ENCODE measurements around the gene CELA1.
A peak's percentile ranks its signal among the peaks of the same experiment; 100 is the strongest.

CELA1 gene

GRCh38 chr12:51374361-51374760 is 27.9 kb upstream of the CELA1 start:
- DNase-seq: no peak

DNA sequence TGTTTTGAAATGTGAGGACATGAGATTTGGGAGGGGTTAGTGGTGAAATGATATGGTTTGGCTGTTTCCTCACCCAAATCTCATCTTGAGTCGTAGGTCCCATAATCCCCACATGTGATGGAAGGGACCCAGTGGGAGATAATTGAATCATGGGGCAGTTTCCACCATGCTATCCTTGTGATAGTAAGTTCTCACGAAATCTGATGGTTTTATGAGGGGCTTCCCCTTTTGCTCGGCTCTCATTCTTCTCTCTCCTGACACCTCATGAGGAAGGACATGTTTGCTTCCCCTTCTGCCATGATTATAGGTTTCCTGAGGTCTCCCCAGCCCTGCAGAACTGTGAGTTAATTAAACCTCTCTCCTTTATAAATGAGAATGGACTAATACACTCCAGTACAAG is 26.7 kb upstream of the CELA1 start:
- no peak for DNase-seq

DNA sequence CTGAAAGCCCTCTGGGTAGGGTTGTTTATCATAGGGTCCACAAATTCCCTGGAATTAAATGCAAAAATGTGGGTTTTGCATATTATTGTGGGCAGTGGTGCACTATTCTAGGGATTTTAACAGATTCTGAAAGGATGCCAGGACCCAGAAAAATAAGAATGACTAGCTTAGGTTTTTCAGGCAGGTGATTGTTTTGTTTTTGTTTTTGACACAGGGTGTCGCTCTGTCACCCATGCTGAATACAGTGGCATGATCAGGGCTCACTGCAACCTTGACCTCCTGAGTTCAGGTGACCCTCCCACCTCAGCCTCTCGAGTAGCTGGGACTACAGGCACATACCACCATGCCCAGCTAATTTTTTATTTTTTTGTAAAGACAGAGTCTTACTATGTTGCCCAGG is 25.5 kb upstream of the CELA1 start:
- DNase-seq: no peak

- no peak for DNase-seq
Measured at GRCh38 chr12:51371295-51371953, 24.9 kb upstream of the CELA1 start.

GRCh38 chr12:51370667-51371066 is 24.2 kb upstream of the CELA1 start:
- no peak for DNase-seq

DNA sequence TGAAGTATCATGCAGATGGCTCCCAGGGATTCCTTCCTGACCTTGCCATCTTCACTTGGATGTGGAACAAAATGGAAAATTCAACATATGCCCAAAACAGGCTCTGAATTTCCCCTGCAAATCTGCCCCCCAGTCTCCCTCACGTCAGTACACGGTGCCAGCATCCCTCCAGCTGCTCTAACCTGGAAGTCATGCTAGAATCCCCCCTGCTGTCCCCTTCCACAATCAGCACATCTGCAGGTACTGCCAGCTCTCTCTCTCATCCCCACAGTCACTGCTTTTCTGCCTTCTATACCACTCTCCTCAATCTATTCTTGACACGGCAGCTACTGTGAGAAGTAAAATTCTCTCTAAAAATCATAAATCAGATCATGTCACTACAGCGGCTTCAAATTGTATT is 23.1 kb upstream of the CELA1 start:
- DNase-seq: no peak

- DNase-seq: peak; percentile 86
Measured at GRCh38 chr12:51368640-51369517, 22.4 kb upstream of the CELA1 start.

GRCh38 chr12:51365276-51365675 is 18.8 kb upstream of the CELA1 start:
- DNase-seq: no peak

GRCh38 chr12:51364001-51364400 is 17.5 kb upstream of the CELA1 start:
- no peak for DNase-seq

DNA sequence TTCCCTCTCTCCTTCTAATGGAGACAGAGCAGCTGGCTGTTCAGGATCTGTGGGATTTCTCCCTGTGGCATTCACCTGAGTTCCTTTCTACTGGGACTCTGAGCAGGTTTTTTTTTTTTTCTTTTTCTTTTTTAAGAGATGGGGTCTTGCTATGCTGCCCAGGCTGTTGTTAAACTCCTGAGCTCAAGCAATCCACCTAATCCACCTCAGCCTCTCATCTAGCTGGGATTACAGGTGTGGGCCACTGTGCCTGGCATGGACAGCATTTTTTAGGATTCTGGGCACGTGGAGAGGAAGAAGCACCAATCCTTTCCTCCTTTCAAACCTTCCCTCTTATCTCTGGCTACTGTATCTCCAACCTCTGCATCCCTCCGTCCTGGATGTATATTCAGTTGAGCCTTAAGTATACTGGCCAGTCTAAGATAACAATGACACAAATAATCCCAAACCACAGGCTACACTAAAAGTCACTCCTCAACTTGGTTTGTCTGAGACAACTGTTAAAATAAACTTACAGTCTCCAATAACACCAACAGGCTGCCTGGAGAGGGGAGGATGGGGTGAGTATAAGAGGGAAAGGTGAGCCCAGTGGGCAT is 16.4 kb upstream of the CELA1 start:
- DNase-seq: no peak

DNA sequence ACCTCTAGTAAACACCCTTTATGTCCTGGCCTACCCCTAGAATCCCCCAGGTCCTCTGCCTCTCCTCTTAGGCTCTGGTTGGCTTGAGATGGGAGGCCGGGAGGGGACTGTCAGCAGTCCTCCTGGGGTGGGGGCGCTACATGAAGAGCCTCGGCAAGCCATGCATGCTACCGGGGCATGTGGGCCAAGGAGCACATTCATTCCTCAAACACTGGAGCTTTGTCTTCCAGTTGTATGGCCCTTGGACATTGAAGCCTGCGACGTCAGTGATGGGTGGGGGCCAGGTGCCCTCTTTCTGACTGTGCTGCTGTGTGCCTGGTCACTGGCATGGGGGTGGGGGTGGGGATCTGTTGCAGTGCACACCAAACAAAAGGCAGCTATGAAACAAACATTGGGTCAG is 15.8 kb upstream of the CELA1 start:
- DNase-seq: no peak

DNA sequence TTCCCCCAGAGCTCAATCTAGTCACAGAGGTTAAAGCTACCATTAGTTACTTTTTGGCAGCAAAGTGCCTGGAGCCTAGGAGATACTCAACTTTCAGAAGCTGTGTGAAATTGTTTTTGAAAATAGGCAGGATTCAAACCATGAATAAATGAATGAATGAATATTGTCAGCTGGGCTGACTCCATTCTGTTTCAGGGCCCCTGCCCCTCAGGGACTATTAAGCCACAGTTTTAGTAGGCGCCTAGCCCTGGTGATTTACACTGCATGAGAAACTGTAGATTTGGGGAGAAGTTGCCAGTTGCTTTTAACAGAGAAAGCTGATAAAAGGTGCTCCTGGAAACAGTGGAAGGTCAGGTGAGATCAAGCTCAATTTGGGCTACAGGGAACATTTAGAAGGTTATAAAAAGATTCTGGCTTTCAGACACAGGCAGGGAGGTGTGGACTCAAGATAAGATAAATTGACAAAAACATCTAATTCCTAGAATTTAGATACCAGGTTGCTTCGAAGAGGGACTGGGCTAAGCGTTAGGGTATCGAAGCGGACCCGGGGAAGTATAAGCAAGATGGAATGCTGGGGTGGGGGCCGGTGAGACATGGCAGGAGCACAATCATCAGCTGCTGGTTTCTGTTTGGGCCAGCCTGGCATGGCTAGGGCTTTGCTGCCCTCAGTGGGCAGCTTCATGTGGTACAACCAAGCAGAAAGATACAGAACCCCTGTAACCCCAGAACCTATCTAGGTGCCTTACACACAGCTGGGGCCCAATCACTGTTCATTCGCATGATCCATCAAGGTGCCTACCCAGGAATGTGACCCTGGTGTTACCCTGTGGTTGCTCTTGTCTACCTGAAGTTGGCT is 14.9 kb upstream of the CELA1 start:
- DNase-seq: no peak

DNA sequence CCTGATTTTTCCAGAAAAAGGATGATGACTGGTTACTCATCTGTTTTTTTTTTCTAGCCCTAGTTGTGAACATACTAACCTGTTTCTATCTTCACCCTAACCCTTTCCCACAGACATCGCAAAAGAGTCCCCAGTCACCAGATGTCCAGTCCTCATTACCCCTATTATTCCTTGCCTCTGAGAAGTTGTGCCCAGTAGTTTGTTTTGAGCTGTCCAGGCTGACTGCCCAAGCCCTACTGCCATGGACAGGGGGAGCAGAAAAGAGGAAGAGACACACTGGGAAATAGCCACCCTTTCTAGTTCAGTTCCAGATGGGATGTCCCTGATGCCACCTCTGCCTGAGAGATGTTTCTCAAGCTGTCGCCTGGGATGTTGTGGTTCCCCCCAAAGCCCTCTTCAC is 13.8 kb upstream of the CELA1 start:
- DNase-seq: no peak

DNA sequence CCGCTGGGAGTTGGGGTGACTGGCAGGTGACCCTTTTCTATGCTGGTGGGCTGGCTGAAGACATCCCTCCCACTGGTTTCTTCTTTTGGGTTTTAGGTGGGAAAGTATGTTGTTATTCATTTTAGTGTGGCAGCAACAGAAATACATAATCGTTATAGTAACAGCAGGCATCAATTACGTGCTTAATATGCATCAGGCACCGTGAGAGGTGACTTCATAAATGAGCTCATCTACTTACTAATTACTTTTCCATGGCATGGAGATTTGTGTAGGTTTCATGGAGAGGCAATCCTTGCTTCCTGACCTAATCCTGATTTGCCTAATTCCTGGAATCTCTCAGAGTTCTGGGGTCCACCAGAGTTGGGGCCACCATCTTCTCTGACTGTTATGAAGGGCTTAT is 13.4 kb upstream of the CELA1 start:
- DNase-seq: no peak

DNA sequence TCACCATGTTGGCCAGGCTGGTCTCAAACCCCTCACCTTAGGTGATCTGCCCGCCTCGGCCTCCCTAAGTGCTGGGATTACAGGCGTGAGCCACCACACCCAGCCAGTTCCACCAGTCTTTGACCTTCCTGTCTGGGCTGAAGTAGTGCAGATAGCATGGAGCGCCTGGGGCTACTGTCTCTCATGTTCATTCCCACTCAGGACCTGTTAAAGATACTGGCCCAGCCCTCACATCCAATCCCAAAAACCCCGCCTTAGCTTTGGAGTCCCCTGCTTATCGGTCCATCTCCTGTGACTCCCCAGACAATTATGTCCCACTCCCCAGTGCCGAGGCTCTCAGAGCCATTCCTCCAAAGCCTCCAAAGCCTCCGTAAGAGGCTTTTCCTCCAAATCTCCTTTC is 12.0 kb upstream of the CELA1 start:
- DNase-seq: no peak

DNA sequence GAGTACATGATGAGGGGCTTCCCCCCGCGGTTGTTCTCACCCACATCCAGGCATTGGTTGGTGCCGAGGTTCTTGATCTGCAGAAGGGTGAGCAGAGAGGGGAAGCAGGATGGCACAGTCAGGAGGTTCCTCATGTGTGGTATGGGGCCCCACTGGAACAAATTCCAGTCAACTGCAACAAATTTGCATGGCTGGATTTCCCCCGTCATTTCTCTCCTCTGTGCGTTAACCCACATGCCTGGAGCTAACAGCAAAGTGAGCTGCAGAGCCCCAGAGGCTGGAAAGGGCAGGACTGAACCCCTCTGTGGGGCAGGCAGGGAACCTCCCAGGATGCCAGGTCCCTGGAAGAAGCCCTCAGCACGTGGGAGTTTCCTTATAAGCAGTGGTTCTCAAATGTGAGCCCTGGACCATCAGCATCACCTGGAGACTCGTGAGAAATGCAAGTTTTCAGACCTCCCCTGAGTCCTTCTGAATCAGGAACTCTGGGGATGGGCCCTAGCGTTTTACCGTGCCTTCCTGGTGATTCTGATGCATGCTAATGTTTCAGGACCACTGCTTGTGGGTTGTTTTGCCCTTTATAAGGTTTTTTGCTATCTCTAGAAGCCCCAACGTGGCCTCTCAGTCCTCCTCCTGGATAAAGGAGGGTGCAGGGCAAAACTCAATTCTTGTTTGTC is 11.0 kb upstream of the CELA1 start:
- peak; percentile 32 for DNase-seq

DNA sequence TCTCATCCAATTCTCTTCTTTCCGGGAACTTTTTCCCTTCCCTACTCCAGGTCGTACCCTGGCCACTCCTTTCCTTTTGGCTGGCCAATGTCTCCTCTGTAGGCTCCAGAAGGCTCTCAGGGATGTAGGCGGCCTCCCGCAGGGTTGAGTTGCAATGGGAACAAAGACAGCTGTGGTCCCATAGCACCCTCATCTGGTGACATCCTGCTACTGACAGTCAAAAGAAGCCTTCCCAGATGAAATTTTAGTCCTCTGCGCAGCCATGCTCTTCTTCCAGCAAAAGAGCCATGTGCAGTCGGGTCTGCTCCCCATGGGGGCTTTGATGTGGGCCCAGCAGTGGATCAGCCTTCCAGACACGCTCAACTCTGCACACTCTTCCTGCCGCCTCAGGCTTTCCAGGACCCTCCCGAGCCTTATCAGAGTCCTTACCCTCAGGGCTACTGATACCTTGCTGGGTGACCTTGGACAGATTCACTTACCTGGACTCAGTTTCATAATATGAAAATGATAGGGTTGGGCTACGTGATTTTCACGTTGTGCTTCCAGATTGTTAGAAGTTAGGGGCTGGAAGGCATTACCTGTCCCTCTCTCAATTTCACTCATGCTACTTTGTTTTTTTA is 5.5 kb upstream of the CELA1 start:
- DNase-seq: peak; percentile 27

DNA sequence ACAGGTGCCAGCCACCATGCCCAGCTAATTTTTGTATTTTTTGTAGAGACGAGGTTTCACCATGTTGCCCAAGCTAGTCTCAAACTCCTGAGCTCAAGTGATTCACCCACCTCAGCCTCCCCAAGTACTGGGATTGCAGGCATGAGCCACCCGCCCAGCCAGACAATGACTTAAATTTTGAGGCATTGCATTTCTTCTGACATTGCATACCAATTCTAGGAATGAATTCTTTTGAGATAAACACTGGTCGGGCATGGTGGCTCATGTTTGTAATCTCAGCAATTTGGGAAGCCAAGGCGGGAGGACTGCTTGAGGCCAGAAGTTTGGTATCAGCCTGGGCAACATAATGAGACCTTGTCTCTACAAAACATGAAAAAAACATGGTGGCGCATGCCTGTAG is 2.5 kb upstream of the CELA1 start:
- DNase-seq: no peak

- no peak for DNase-seq
Measured at GRCh38 chr12:51348116-51348515, 1.6 kb upstream of the CELA1 start.

DNA sequence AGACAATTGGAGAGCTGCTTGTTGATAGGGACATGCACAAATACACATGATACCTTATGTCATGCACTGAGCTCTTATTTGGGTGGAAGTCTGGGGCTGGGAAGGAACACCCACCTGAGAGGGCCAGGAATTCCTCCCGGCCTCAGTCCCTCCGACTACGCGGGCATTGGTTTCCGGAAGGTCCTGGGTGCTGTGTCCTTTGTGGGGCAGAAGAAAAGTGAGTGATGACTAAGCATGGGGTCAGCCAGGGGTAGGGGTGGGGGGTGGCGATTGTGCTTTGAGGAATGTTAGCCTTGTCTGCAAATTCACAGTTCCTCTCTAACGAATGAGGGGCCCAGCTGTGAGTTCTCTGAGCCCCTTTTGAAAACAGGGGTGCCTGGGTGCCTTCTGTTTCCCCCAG is 798 bp downstream of the CELA1 start:
- DNase-seq: no peak

GRCh38 chr12:51343201-51343600 is 3.3 kb downstream of the CELA1 start:
- no peak for DNase-seq

GRCh38 chr12:51342416-51342815 is 4.1 kb downstream of the CELA1 start:
- DNase-seq: no peak
